22Rv1 (cell line): ENCODE data around the gene SFMBT1.

Experiments used
- ZFX ChIP-seq: fragments of 450-650 bp; IDR thresholded peaks from 2 replicates; pipeline ENCODE4 v1.6.1; 2017; ENCODE audit warnings: antibody characterized with exemption, borderline replicate concordance
- TF ChIP-seq, protein P1 (sequence below): fragments of 450-650 bp; IDR thresholded peaks from 2 replicates; pipeline ENCODE4 v1.5.1; 2017; ENCODE audit warnings: mild to moderate bottlenecking

DNA sequence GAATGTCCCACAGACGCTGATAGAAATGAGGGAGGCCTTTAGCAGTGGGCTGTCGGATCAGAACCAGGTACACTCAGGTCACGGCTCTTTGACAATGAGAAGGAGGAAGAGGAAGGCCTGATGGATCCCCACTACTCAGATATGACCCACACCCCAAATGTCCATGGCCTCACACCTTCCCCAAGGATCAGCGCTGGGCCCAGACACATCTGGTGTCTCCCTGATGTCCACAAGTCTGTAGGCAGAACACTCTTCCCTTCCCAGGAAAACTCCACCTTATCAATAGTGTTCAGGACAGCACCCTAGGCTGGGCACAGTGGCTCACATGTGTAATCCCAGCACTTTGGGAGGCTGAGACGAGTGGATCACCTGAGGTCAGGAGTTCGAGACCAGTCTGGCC, 33.3 kb upstream of the SFMBT1 start:
- TF ChIP-seq, protein P1, sequence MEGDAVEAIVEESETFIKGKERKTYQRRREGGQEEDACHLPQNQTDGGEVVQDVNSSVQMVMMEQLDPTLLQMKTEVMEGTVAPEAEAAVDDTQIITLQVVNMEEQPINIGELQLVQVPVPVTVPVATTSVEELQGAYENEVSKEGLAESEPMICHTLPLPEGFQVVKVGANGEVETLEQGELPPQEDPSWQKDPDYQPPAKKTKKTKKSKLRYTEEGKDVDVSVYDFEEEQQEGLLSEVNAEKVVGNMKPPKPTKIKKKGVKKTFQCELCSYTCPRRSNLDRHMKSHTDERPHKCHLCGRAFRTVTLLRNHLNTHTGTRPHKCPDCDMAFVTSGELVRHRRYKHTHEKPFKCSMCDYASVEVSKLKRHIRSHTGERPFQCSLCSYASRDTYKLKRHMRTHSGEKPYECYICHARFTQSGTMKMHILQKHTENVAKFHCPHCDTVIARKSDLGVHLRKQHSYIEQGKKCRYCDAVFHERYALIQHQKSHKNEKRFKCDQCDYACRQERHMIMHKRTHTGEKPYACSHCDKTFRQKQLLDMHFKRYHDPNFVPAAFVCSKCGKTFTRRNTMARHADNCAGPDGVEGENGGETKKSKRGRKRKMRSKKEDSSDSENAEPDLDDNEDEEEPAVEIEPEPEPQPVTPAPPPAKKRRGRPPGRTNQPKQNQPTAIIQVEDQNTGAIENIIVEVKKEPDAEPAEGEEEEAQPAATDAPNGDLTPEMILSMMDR = no peak
- TF ChIP-seq ZFX = no peak
